IMR-90 (cell line): Measurements from ENCODE around the gene EGFL8.

Experiments used
- BHLHE40 ChIP-seq: fragments of 150-350 bp; IDR thresholded peaks from 2 replicates; pipeline ENCODE4 v1.6.1; 2016; ENCODE audit warnings: mild to moderate bottlenecking, low read depth, low read length
- CEBPB ChIP-seq: IDR thresholded peaks from 2 replicates; pipeline ENCODE4 v1.6.1; 2012; ENCODE audit warnings: low read depth, low read length, improper control_type of control experiment
- CHD1 ChIP-seq: IDR thresholded peaks from 2 replicates; pipeline ENCODE4 v1.6.1; 2012; ENCODE audit warnings: low read depth, low read length, improper control_type of control experiment
- CTCF ChIP-seq: conservative IDR thresholded peaks from 2 replicates; pipeline ENCODE4 v1.5.1; 2012; ENCODE audit warnings: mild to moderate bottlenecking, low read depth, low read length, improper control_type of control experiment
- ELK1 ChIP-seq: fragments of 150-350 bp; IDR thresholded peaks from 2 replicates; pipeline ENCODE4 v1.6.1; 2016; ENCODE audit warnings: low read depth, mild to moderate bottlenecking, low read length, moderate library complexity, borderline replicate concordance
- FOS ChIP-seq: fragments of 150-350 bp; IDR thresholded peaks from 2 replicates; pipeline ENCODE4 v1.6.1; 2016; ENCODE audit warnings: low read depth, low read length
- MAFK ChIP-seq: IDR thresholded peaks from 2 replicates; pipeline ENCODE4 v1.6.1; 2012; ENCODE audit warnings: low read depth, low read length, improper control_type of control experiment
- NFE2L2 ChIP-seq: fragments of 150-350 bp; IDR thresholded peaks from 2 replicates; pipeline ENCODE4 v1.6.1; 2016; ENCODE audit warnings: low read depth, mild to moderate bottlenecking, low read length
- POLR2A ChIP-seq: IDR thresholded peaks from 2 replicates; pipeline ENCODE4 v1.6.1; 2012; ENCODE audit warnings: mild to moderate bottlenecking, low read depth, low read length
- RAD21 ChIP-seq: IDR thresholded peaks from 2 replicates; pipeline ENCODE4 v1.6.1; 2012; ENCODE audit warnings: low read length, improper control_type of control experiment
- RFX5 ChIP-seq: IDR thresholded peaks from 2 replicates; pipeline ENCODE4 v1.8.0; 2012; ENCODE audit warnings: low read depth, mild to moderate bottlenecking, low read length, moderate library complexity
- SMC3 ChIP-seq: fragments of 150-350 bp; IDR thresholded peaks from 2 replicates; pipeline ENCODE4 v1.6.1; 2016; ENCODE audit warnings: low read depth, mild to moderate bottlenecking, antibody characterized with exemption, low read length, moderate library complexity
- USF2 ChIP-seq: fragments of 150-350 bp; IDR thresholded peaks from 2 replicates; pipeline ENCODE4 v1.6.1; 2017; ENCODE audit warnings: mild to moderate bottlenecking, antibody characterized with exemption, low read length, low read depth

- no peak for TF ChIP-seq CTCF
- no peak for TF ChIP-seq FOS
- no peak for TF ChIP-seq CEBPB
- no peak for TF ChIP-seq POLR2A
- no peak for TF ChIP-seq ELK1
- TF ChIP-seq SMC3: no peak
- TF ChIP-seq RAD21: no peak
- TF ChIP-seq MAFK: no peak
- TF ChIP-seq CHD1: no peak
- no peak for TF ChIP-seq NFE2L2
- no peak for TF ChIP-seq RFX5
- no peak for TF ChIP-seq BHLHE40
- no peak for TF ChIP-seq USF2
These were observed 22.8 kb downstream of the EGFL8 start for GRCh38 chr6:32187009-32187709.
